ENCODE measurements around the gene KPNA6. TPM values are rescaled to one million over a fixed set of nuclear protein-coding genes. Genes with fewer than 3 reads are reported as not detected.
"Not testable (repeated sequence)": the region's sequence is repeated elsewhere in the genome, so short reads cannot be mapped to it uniquely, and the experiment has no call there.

The KPNA6 gene
- total RNA-seq, 1 donor = 96.7 TPM

DNA sequence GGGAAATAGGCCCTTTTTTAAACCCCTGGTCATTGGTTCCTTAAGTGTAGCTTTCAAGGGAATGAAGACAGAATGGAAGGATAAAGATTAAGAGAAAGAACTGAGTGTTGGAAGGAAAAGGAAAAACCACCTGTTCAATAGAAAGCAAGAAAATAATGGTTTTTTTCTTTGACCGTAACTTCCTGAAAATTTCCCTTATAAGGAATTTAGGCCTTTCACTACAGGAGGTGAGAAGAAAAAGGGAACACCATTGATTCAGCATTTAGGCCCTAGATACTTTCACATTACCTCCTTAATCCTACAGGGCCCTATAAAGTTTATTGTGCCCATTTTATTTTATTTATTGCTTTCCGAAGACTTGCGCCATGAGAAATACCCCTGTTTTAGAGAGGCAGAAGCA is 18.9 kb downstream of the KPNA6 start:
- H3K4me3 ChIP-seq (ENCODE audit: low read depth, low read length) = no peak overlapping the region
- TF ChIP-seq, protein P1, sequence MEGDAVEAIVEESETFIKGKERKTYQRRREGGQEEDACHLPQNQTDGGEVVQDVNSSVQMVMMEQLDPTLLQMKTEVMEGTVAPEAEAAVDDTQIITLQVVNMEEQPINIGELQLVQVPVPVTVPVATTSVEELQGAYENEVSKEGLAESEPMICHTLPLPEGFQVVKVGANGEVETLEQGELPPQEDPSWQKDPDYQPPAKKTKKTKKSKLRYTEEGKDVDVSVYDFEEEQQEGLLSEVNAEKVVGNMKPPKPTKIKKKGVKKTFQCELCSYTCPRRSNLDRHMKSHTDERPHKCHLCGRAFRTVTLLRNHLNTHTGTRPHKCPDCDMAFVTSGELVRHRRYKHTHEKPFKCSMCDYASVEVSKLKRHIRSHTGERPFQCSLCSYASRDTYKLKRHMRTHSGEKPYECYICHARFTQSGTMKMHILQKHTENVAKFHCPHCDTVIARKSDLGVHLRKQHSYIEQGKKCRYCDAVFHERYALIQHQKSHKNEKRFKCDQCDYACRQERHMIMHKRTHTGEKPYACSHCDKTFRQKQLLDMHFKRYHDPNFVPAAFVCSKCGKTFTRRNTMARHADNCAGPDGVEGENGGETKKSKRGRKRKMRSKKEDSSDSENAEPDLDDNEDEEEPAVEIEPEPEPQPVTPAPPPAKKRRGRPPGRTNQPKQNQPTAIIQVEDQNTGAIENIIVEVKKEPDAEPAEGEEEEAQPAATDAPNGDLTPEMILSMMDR (IDR thresholded peaks at IDR 0.05; ENCODE audit: insufficient read depth, low read depth, low read length) = no peak
- DNase-seq (ENCODE audit: low read depth) = no peak

DNA sequence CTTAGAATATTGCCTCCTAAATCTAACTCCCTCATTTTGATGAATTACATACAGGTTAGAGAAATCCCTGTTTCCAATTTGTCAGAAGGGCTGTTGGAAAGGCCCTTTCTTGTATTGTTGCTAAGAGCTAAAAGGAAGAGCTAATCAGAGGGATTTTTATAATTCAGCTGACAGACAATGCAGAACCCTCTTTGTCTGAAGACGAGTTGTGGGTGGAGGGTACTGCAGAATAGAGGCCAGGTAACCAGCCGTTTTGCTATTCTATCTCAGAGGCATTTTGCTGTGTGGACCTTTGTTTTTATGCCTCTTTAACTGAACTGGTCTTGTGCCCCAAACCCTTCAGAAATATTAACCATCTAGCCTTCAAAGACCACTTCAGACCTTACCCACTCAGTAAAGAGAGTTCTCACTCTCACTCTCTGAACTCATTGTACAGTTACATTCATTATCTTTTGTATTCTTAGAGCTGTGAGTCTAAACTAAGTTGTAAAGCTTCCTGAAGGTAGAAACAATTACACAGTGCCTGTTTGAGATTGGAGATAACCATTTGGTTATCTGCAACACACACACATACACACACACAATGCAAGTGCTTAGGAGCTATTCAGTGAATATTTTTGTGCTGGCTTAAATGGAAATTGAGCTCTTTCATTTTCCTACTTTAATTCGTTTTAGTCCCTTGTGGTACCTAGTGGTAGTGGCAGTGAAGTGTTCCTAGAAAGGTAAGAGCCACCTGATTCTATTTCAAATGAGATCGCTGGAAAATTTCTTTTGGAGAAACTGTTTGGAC is 19.7 kb downstream of the KPNA6 start:
- TF ChIP-seq, protein P1 (IDR thresholded peaks at IDR 0.05; ENCODE audit: insufficient read depth, low read depth, low read length) = peak; percentile 4
- H3K4me3 ChIP-seq (ENCODE audit: low read depth, low read length) = no peak overlapping the region
- no peak for DNase-seq (ENCODE audit: low read depth)

GRCh38 chr1:32128479-32128878 is 20.6 kb downstream of the KPNA6 start:
- no peak for DNase-seq (ENCODE audit: low read depth)
- no peak overlapping the region for H3K4me3 ChIP-seq (ENCODE audit: low read depth, low read length)
- TF ChIP-seq, protein P1 (IDR thresholded peaks at IDR 0.05; ENCODE audit: insufficient read depth, low read depth, low read length) = no peak

- no peak overlapping the region for H3K4me3 ChIP-seq (ENCODE audit: low read depth, low read length)
- DNase-seq (ENCODE audit: low read depth) = no peak
- TF ChIP-seq, protein P1 (IDR thresholded peaks at IDR 0.05; ENCODE audit: insufficient read depth, low read depth, low read length) = no peak
These were observed 21.1 kb downstream of the KPNA6 start for GRCh38 chr1:32128964-32129363.

GRCh38 chr1:32133950-32134280 is 26.1 kb downstream of the KPNA6 start:
- not testable (repeated sequence) for H3K4me3 ChIP-seq (ENCODE audit: low read depth, low read length); DNase-seq (ENCODE audit: low read depth)

DNA sequence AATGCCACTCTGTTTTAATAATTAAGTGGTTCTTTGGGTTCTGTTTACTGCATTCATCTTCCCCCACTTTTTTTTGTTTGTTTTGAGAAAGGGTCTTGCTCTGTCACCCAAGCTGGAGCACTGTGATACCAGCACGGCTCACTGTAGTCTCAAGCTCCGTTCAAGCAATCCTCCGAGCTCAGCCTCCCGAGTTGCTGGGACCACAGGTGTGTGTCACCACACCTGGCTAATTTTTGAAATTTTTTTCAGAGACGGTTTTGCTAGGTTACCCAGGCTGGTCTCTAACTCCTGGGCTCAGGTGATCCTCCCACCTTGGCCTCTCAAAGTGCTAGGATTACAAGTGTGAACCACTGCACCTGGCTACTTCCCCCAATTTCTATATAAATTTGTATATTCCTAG is 29.3 kb downstream of the KPNA6 start:
- H3K4me3 ChIP-seq (ENCODE audit: low read depth, low read length) = no peak overlapping the region
- TF ChIP-seq, protein P1 (IDR thresholded peaks at IDR 0.05; ENCODE audit: insufficient read depth, low read depth, low read length) = no peak
- DNase-seq (ENCODE audit: low read depth) = no peak

DNA sequence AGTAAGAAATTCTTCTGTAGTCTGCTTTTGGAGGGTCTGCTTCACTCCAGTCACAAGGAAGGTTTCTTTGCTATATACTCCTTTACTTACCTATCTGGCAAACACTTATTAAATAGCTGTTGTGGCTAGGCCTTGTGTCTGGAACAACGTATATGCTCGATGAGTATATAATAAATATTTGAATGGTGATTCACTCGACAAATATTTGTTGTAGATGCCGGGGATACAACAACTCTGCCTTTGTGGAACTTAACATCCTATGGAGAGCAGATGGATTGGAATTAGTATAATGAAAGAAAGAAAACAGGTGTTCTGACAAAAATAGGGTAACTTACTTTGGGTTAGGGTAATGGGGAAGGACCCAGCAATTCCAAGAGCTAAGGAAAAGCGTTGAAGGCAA is 31.1 kb downstream of the KPNA6 start:
- peak; percentile 53 for DNase-seq (ENCODE audit: low read depth)
- H3K4me3 ChIP-seq (ENCODE audit: low read depth, low read length) = no peak overlapping the region
- TF ChIP-seq, protein P1 (IDR thresholded peaks at IDR 0.05; ENCODE audit: insufficient read depth, low read depth, low read length) = no peak
